GM12873 (cell line): Measurements from ENCODE around the gene NSF.

Experiments used
- CTCF ChIP-seq: IDR thresholded peaks from 2 replicates; pipeline ENCODE4 v1.5.1; 2012; ENCODE audit warnings: low read depth, mild to moderate bottlenecking, moderate library complexity, low read length, control low read depth; ENCODE audit not compliant: insufficient read depth; ENCODE audit errors: missing control alignments

Gene NSF

GRCh38 chr17:46751425-46751824, 161.0 kb downstream of the NSF start:
- no peak for TF ChIP-seq CTCF

- no peak for TF ChIP-seq CTCF
Observed at GRCh38 chr17:46753776-46754175, 163.3 kb downstream of the NSF start.

DNA sequence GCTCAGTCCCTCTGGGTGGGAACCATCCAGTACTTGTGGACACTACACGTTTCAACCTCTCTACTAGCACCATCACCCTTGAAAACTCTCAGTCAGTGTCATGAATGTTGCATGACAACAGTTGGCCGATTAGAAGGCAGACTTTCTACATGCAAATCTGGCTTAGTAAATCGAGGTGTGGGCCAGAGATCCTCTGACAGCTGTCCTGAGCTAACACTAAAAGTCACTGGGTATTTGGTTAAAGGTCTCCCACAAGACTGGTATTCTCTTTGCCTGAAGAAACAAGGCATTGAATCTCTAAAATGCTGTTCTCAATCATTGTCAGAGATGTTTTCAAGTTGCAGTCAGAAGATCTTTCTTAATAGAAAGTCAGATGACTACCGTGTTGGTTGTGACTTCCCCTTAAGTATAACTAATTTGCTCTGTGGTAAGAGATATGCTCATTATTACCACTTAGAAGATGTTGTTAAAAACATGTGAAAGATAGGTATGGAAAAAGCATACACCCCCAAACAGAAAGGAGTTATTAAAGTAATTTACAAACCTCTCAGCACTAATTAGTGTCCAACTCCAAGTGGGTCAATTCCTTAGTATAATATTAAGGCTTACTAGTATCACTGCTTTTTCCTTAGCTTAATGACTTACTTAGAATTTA, 165.7 kb downstream of the NSF start:
- no peak for TF ChIP-seq CTCF

- no peak for TF ChIP-seq CTCF
Observed at GRCh38 chr17:46756861-46757260, 166.4 kb downstream of the NSF start.

GRCh38 chr17:46758614-46759013, 168.1 kb downstream of the NSF start:
- no peak for TF ChIP-seq CTCF

DNA sequence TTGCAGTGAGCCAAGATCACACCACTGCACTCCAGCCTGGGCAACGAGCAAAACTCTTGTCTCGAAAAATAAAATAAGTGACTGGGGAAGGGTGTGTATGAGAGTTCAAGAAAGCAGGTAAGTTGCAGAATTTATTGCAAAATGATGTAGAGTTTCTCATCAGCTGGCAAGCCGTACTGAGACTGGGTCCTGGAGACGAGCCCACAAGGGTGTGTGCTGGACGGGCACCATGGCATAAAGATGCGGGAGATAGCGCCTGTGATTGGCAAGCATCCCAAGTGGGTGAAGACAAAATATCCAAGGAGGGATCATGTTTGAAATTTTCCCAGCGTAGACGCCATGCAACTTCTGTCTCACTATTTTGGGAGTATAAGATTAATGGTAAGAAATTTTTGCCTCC, 168.7 kb downstream of the NSF start:
- no peak for TF ChIP-seq CTCF

- TF ChIP-seq CTCF = no peak
Observed at GRCh38 chr17:46763416-46763815, 172.9 kb downstream of the NSF start.
